GM19023 (cell line): ENCODE measurements around the gene ADAM12.

Experiments
- ATAC-seq: cut with Tn5 transposase; IDR thresholded peaks from one replicate; pipeline ENCODE4 v1.9.1; 2021; ENCODE audit warnings: mild to moderate bottlenecking, moderate library complexity; ENCODE audit not compliant: unreplicated experiment

ADAM12 gene, protein sequence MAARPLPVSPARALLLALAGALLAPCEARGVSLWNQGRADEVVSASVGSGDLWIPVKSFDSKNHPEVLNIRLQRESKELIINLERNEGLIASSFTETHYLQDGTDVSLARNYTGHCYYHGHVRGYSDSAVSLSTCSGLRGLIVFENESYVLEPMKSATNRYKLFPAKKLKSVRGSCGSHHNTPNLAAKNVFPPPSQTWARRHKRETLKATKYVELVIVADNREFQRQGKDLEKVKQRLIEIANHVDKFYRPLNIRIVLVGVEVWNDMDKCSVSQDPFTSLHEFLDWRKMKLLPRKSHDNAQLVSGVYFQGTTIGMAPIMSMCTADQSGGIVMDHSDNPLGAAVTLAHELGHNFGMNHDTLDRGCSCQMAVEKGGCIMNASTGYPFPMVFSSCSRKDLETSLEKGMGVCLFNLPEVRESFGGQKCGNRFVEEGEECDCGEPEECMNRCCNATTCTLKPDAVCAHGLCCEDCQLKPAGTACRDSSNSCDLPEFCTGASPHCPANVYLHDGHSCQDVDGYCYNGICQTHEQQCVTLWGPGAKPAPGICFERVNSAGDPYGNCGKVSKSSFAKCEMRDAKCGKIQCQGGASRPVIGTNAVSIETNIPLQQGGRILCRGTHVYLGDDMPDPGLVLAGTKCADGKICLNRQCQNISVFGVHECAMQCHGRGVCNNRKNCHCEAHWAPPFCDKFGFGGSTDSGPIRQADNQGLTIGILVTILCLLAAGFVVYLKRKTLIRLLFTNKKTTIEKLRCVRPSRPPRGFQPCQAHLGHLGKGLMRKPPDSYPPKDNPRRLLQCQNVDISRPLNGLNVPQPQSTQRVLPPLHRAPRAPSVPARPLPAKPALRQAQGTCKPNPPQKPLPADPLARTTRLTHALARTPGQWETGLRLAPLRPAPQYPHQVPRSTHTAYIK

GRCh38 chr10:126387931-126388911 is at the start of gene ADAM12:
TSS of gene ADAM12 (minus strand) at chr10:126388477. CDS start at chr10:126388145, 332 bp downstream.
- no peak for ATAC-seq

DNA sequence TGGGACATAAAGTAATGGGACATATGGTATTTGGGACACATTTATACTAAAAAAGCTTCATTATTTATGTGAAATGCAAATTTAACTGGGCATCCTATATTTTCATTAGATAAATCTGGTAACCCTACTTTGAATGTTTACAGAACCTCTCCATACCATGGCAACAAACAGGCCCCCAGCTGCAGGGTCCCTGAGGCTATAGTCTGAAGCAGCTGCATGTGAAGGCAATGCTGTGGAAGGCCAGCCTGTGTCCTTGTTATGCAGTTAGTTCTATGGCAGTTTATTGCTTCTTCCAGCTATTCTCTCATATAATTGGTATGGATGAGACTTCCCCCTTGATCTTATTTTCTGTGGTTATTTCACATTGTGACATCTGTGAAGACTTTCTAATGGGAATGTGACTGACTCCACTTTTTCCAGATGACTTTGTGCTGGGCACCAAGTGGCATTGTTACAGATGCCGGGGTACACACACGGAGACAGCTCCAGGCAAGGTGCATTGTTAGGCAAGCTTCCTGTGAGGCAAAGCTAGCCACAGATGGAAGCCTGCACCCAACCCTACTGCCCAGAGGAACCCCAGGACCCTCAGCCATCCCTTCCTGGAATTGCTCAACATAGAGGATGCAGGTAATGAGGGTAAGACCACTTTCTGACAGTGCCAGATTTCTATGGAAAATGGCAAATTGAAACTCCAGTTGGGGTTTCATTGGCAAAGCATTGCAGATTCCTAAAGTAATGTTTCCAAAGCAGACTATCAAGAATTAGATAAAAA is 49.5 kb upstream of the ADAM12 start:
- ATAC-seq: no peak

- no peak for ATAC-seq
Measured at GRCh38 chr10:126434235-126434634, 46.0 kb upstream of the ADAM12 start.

GRCh38 chr10:126433351-126433750 is 45.1 kb upstream of the ADAM12 start:
- ATAC-seq: no peak

GRCh38 chr10:126432507-126432906 is 44.2 kb upstream of the ADAM12 start:
- no peak for ATAC-seq

- ATAC-seq: no peak
Measured at GRCh38 chr10:126431816-126432215, 43.5 kb upstream of the ADAM12 start.

- no peak for ATAC-seq
Measured at GRCh38 chr10:126430512-126430911, 42.2 kb upstream of the ADAM12 start.

- no peak for ATAC-seq
Measured at GRCh38 chr10:126429275-126429674, 41.0 kb upstream of the ADAM12 start.

- ATAC-seq: no peak
Measured at GRCh38 chr10:126425489-126426065, 37.3 kb upstream of the ADAM12 start.

DNA sequence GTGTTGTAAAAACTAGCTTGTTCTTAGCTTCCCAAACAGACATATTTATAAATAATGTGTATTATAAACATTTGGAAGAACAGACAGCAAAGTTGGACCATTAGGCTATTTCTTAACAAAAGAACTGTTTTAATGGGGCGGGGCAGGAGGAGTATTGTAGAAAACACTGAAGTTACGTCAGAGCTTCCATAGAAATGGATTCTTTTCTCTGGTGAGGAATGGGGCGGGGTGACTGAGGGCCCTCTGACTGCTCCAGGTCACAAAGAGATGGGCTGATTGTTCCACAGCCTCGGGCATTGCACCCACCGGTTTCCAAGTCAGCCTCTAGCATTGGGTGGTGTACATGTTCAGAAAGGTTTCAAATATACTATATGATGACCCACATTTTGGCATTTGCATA is 36.8 kb upstream of the ADAM12 start:
- no peak for ATAC-seq

GRCh38 chr10:126423732-126424491 is 35.6 kb upstream of the ADAM12 start:
- no peak for ATAC-seq

- ATAC-seq: no peak
Measured at GRCh38 chr10:126422567-126422966, 34.3 kb upstream of the ADAM12 start.

GRCh38 chr10:126421756-126422256 is 33.5 kb upstream of the ADAM12 start:
- no peak for ATAC-seq

DNA sequence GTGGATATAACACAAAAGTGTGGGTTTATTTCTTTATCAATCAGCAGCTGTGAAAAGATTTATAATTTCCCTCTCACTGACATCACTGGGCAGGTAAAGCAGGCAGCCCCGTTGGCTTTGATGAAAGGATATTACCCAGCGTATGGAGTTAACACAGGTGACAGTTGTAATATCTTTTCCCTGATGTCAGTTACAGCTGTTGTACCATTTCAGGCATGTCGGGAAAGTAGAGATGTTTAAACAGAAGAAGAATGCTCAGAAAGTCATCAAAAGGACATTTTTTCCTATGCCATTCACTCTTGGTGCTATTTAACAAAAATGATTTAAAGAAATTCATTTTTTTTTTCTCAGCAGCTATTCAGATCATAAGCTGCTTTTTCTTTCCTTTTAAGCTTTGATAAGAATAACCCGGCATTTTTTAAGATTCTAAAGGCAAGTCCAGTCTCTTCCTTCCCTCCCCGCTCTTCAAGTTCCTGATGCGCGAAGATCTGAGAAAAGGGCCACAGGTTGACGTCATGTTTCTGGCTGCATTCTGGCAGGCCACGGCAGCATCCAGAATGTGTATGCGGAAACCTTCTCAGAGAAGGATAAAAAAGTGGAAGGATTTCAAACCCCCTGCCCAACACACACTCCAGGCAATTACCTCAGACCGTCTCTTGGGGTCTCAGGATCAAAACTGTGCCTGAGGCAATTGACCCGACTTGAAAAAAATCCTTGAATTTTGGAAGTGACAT is 32.5 kb upstream of the ADAM12 start:
- ATAC-seq: no peak

GRCh38 chr10:126417220-126417825 is 29.0 kb upstream of the ADAM12 start:
- no peak for ATAC-seq

GRCh38 chr10:126409821-126410220 is 21.5 kb upstream of the ADAM12 start:
- ATAC-seq: no peak

DNA sequence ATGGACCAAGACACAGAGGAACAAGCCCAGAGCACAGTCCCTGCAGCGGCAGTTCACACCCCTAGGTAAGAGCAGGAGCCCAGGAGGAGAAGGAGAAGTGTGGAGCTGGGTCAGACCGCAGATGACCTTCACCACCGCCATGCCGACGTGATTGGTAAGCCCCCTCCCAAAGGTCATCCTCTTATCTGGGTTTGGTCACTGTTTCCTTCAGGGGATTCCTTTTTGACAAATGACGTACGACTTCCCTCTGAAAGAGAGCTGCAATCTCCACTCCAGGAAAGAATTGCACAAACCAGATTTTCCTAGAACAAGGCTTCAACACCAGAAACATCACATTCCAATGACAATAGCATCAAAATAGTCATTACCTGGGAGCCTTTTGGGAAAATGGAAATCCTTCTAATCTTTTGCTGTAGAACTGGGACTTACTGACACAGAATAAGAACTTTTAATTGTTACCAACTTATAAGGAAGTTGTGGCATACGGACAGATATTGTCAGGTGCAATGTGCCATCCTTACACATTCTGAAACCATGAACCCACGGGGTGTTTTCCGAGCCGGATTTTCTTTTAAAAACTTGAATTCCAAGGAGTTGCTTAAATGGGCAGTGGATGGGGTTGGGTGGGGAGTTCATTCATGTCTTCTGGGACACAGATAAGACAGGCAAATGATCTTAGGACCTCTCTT is 20.8 kb upstream of the ADAM12 start:
- no peak for ATAC-seq
